AG09319 (cell line): ENCODE measurements around the gene ZCCHC10.
"Not testable (repeated sequence)": the region's sequence is repeated elsewhere in the genome, so short reads cannot be mapped to it uniquely, and the experiment has no call there.

Experiments
- DNase-seq: peaks from one replicate; pipeline ENCODE4 v3.0.0-alpha.2; 2010; ENCODE audit warnings: low read depth; ENCODE audit errors: extremely low read depth
- CTCF ChIP-seq: IDR thresholded peaks from 2 replicates; pipeline ENCODE4 v1.5.1; 2011; ENCODE audit warnings: low read depth, mild to moderate bottlenecking, inconsistent platforms, low read length, moderate library complexity

ZCCHC10 gene

DNA sequence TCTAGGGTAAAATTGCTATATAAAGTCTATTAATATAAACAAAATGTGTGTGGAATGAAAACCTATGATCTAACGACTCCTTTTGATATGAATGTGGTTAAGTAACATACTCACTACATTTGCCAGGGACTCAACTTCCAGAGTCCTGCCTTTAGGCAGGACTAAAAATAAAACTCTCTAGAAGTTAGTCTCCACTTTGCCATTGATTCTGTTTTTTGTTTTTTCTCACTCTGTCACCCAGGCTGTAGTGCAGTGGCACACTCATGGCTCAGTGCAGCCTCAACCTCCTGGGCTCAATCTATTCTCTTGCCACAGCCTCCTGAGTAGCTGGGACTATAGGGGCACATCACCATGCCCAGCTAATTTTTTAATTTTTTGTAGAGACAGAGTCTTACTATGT is 30.0 kb downstream of the ZCCHC10 start:
- TF ChIP-seq CTCF, result no peak
- no peak for DNase-seq

DNA sequence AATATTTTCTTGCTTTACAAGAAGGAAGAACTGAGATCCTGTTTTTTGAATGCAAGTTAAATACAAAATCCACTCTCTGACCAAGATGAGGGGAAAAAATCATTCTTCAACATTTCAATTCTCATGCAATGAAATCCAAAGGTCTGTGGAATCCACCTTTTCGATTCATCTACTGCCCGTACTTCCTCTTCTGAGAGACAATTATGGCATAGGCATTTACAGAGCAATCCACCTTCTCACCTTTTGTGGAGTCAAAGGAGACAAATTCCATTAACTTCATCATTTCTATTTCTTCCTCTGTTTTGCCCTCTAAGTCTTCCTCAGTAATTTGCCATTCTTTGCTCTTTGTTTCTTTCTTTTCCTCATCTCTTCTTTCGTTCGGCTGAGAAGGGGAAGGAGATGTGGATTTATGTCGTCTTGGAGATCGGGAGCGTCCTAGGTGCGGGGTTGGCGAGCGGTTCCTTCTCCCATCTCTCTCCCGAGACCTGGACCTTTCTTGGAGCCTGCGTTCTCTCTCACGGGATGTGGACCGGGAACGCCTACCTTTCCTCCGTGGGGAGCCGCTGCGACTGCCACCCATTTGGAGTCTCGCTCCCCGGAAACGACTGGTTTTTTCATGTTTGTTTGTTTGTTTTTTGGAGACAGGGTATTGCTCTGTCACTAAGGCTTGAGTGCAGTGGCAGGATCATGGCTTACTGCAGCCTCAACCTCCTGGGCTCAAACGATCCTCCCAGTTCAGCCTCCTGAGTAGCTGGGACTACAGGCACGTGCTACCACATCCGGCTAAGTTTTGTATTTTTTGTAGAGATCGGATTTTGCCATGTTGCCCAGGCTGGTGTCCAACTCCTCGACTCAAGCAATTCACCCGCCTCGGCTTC is 38.6 kb downstream of the ZCCHC10 start:
- no peak for TF ChIP-seq CTCF
- no peak for DNase-seq

DNA sequence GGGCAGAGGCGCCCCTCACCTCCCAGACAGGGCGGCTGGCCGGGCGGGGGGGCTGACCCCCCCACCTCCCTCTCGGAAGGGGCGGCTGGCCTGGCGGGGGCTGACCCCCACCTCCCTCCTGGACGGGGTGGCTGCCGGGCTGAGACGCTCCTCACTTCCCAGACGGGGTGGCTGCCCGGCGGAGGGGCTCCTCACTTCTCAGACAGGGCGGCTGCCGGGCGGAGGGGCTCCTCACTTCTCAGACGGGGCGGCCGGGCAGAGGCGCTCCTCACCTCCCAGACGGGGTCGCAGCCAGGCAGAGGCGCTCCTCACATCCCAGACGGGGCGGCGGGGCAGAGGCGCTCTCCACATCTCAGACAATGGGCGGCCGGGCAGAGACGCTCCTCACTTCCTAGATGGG is 43.4 kb downstream of the ZCCHC10 start:
- not testable (repeated sequence) for DNase-seq

DNA sequence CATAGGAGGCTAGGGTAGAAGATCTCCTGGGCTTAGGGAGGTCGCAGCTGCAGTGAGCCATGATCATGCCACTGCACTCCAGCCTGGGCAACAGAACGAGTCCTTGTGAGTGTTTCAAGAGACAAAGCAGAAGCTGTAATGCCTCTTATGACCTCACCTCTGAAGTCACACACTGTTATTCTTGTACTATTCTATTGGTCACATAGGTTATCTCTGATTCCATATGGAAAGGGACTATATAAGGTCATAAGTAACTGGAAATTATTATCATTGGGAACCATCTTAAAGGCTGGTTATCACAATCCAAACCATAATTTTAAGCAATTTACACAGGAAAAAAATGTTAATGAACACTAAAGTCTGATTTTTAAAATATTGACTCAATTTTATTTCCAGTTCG is 45.1 kb downstream of the ZCCHC10 start:
- TF ChIP-seq CTCF, result no peak
- DNase-seq, result no peak

- no peak for DNase-seq
- no peak for TF ChIP-seq CTCF
Observed at GRCh38 chr5:132979976-132980375, 46.4 kb downstream of the ZCCHC10 start.

- no peak for DNase-seq
- TF ChIP-seq CTCF, result no peak
Observed at GRCh38 chr5:132979367-132979940, 46.9 kb downstream of the ZCCHC10 start.

- TF ChIP-seq CTCF, result no peak
- DNase-seq, result no peak
Observed at GRCh38 chr5:132976852-132977251, 49.5 kb downstream of the ZCCHC10 start.

GRCh38 chr5:132972436-132972828 is 53.9 kb downstream of the ZCCHC10 start:
- DNase-seq, result not testable (repeated sequence)
